HepG2 (cell line): Measurements from ENCODE around the gene ZNF490. TPM values are rescaled to one million over a fixed set of nuclear protein-coding genes. Genes with fewer than 3 reads are reported as not detected.

Experiments
- ATAC-seq: fragments of 200-7000 bp; cut with Tn5 transposase; 3 replicates; pipeline ENCODE4 v1.9.1; 2020; ENCODE audit warnings: mild to moderate bottlenecking, moderate library complexity
- BruUV-seq: library from RNA; stranded (reverse); fragments of 400-500 nt; replicated peaks from 2 replicates; lab custom pipeline; 2021; lab: Mats Ljungman, UMichigan
- CTCF ChIA-PET: fragments of 300-600 bp; formaldehyde crosslinking; extraction: SDS; loops from one replicate; lab custom pipeline; 2021; ENCODE audit warnings: low total read pairs, inconsistent platforms, low intra/inter-chr PET ratio; lab: Yijun Ruan, JAX
- POLR2A ChIA-PET: fragments of 350-600 bp; sonication (Branson Sonifier 250); formaldehyde crosslinking; loops from one replicate; lab custom pipeline; 2020; ENCODE audit warnings: antibody characterized with exemption, inconsistent platforms; lab: Yijun Ruan, JAX
- DNase-seq: peaks from one replicate; pipeline ENCODE4 v3.0.0-alpha.2; 2015; ENCODE audit warnings: low spot score
- FAIRE-seq: peaks from 3 replicates; lab custom pipeline; 2011; peaks lifted over from hg19 to GRCh38; lab: Jason Lieb, UNC
- H2AFZ ChIP-seq: one replicate; pipeline ENCODE4 v1.6.1; 2011; ENCODE audit warnings: low read length, inconsistent platforms
- H3K27ac ChIP-seq: fragments of 300-600 bp; 3 replicates; pipeline ENCODE4 v1.8.0; 2011; ENCODE audit warnings: mixed run types, mild to moderate bottlenecking, mixed read lengths, low read length, inconsistent platforms; ENCODE audit not compliant: insufficient read depth; ENCODE audit errors: extremely low read length
- H3K27me3 ChIP-seq, 2 experiments: fragments of 200-600 bp in 1 of 2; 2 replicates in 1 of 2; 3 replicates in 1 of 2; pipeline versions ENCODE4 v1.6.0 to v1.8.0; 2011; ENCODE audit warnings: low read length in 2 of 2, mild to moderate bottlenecking in 2 of 2, moderate library complexity in 2 of 2, inconsistent platforms in 1 of 2; ENCODE audit not compliant: insufficient read depth in 2 of 2, control insufficient read depth in 1 of 2
- H3K36me3 ChIP-seq, 2 experiments: fragments of 200-600 bp in 1 of 2; replicated peaks in 1 of 2; 2 replicates in 1 of 2; 3 replicates in 1 of 2; pipeline versions ENCODE4 v1.5.1 to v1.8.0; 2011; ENCODE audit warnings: low read length in 2 of 2, inconsistent platforms in 1 of 2; ENCODE audit not compliant: insufficient read depth in 2 of 2, control insufficient read depth in 1 of 2
- H3K4me1 ChIP-seq: 2 replicates; pipeline ENCODE4 v1.5.1; 2012; ENCODE audit warnings: low read length, inconsistent platforms; ENCODE audit not compliant: insufficient read depth
- H3K4me2 ChIP-seq: 2 replicates; pipeline ENCODE4 v1.6.0; 2011; ENCODE audit warnings: low read depth, low read length, inconsistent platforms
- H3K4me3 ChIP-seq, 3 experiments: fragments of 200-600 bp in 1 of 3; sonication (generic), shearing (Covaris generic) in 1 of 3; replicated peaks in 1 of 3; 2 replicates each; pipeline ENCODE4 v1.5.1; 2011 to 2016; ENCODE audit warnings: low read length in 3 of 3, inconsistent platforms in 2 of 3, low read depth in 2 of 3, mild to moderate bottlenecking in 2 of 3, control low read depth in 1 of 3, mixed read lengths in 1 of 3; ENCODE audit not compliant: insufficient read depth in 1 of 3
- H3K79me2 ChIP-seq: one replicate; pipeline ENCODE4 v1.6.1; 2011; ENCODE audit warnings: low read length, inconsistent platforms; ENCODE audit not compliant: insufficient read depth
- H3K9ac ChIP-seq: 2 replicates; pipeline ENCODE4 v1.6.0; 2011; ENCODE audit warnings: mild to moderate bottlenecking, low read depth, low read length, inconsistent platforms; ENCODE audit not compliant: insufficient read depth
- H3K9me3 ChIP-seq: 2 replicates; pipeline ENCODE4 v1.5.1; 2012; ENCODE audit warnings: mild to moderate bottlenecking, low read length
- H4K20me1 ChIP-seq: 2 replicates; pipeline ENCODE4 v1.6.0; 2011; ENCODE audit warnings: inconsistent platforms, mild to moderate bottlenecking, low read length, moderate library complexity; ENCODE audit not compliant: insufficient read depth
- GABPA ChIP-seq, 2 experiments: IDR thresholded peaks; 2 replicates each; pipeline ENCODE4 v1.6.1; 2011 to 2016; ENCODE audit warnings: low read depth in 2 of 2, low read length in 1 of 2, missing biosample characterization in 1 of 2, missing genetic modification characterization in 1 of 2
- KLF16 ChIP-seq, 2 experiments: sonication (generic) in 1 of 2; formaldehyde crosslinking in 1 of 2; IDR thresholded peaks; 2 replicates each; pipeline versions ENCODE4 v1.6.1 to v1.8.0; 2016 to 2023; ENCODE audit warnings: missing genetic modification reagents in 2 of 2, missing compliant biosample characterization in 1 of 2
- KMT2A ChIP-seq: sonication (generic); formaldehyde crosslinking; IDR thresholded peaks from 2 replicates; pipeline ENCODE4 v1.4.0; 2020; ENCODE audit warnings: missing genetic modification reagents
- NFE2L2 ChIP-seq: fragments of 150-350 bp; IDR thresholded peaks from 2 replicates; pipeline ENCODE4 v1.6.1; 2014; ENCODE audit warnings: low read length
- THRA ChIP-seq: sonication (generic); formaldehyde crosslinking; IDR thresholded peaks from 2 replicates; pipeline ENCODE4 v1.4.0; 2020; ENCODE audit warnings: missing genetic modification reagents, borderline replicate concordance
- TSC22D2 ChIP-seq: sonication (generic); formaldehyde crosslinking; IDR thresholded peaks from 2 replicates; pipeline ENCODE4 v1.5.1; 2020; ENCODE audit warnings: missing genetic modification reagents, mild to moderate bottlenecking, borderline replicate concordance
- U2AF2 ChIP-seq: fragments of 200-400 bp; formaldehyde crosslinking; IDR thresholded peaks from 2 replicates; pipeline ENCODE4 v1.6.1; 2017; ENCODE audit warnings: low read depth, mild to moderate bottlenecking, low read length
- ZBTB43 ChIP-seq: sonication (generic); formaldehyde crosslinking; conservative IDR thresholded peaks from 2 replicates; pipeline ENCODE4 v1.4.0; 2020; ENCODE audit warnings: missing genetic modification reagents
- ZFP36L2 ChIP-seq: sonication (generic); formaldehyde crosslinking; IDR thresholded peaks from 2 replicates; pipeline ENCODE4 v1.4.0; 2020; ENCODE audit warnings: missing genetic modification reagents
- ZNF230 ChIP-seq: sonication (generic); formaldehyde crosslinking; IDR thresholded peaks from 2 replicates; pipeline ENCODE4 v1.4.0; 2020; ENCODE audit warnings: mild to moderate bottlenecking, missing genetic modification reagents
- ZNF530 ChIP-seq: sonication (generic); formaldehyde crosslinking; IDR thresholded peaks from 2 replicates; pipeline ENCODE4 v1.5.0; 2020; ENCODE audit warnings: low read depth, mild to moderate bottlenecking, missing genetic modification reagents
- ZNF75D ChIP-seq: sonication (generic); formaldehyde crosslinking; IDR thresholded peaks from 2 replicates; pipeline ENCODE4 v1.8.1; 2023; ENCODE audit warnings: missing genetic modification reagents, mild to moderate bottlenecking, borderline replicate concordance
- ZNF780A ChIP-seq: sonication (generic); formaldehyde crosslinking; IDR thresholded peaks from 2 replicates; pipeline ENCODE4 v1.8.0; 2022; ENCODE audit warnings: mild to moderate bottlenecking, missing genetic modification reagents, moderate library complexity
- ZNF800 ChIP-seq: sonication (generic); formaldehyde crosslinking; IDR thresholded peaks from 2 replicates; pipeline ENCODE4 v1.4.0; 2020; ENCODE audit warnings: missing genetic modification reagents
- WGBS: methylation state at CpG from one replicate; pipeline ENCODE4 v1.1.6; 2017; ENCODE audit warnings: low lambda C conversion rate; 5-methylcytosine and 5-hydroxymethylcytosine counted together
- in situ Hi-C: cut with HindIII; loops from 2 replicates; pipeline ENCODE4 v1.10.0; 2017; ENCODE audit warnings: low pct_unique_long_range_greater_than_20kb; ENCODE audit not compliant: extremely low pct_ligation_motif_present
- intact Hi-C: fragments of 100-400 bp; cut with micrococcal nuclease; formaldehyde crosslinking; loops from one replicate; pipeline ENCODE4 v1.10.0; 2022; ENCODE audit not compliant: unreplicated experiment
- polyA plus RNA-seq, 8 experiments: library from polyadenylated mRNA; depleted of rRNA in 3 of 8; stranded (reverse) in 7 of 8; unstranded in 1 of 8; fragments of >200 nt; fragmentation: Illumina TruSeq in 4 of 8; extraction: Trizol in 4 of 8; gene quantifications; 2 replicates each; pipeline versions ENCODE4 v1.2.1 to v1.2.3, GENCODE V29; 2011 to 2016; ENCODE audit warnings: low read depth in 4 of 8, missing spikeins in 1 of 8, mixed read lengths in 1 of 8; ENCODE audit not compliant: insufficient read depth in 1 of 8
- total RNA-seq, 5 experiments: library from RNA; depleted of rRNA; stranded (reverse); fragments of >200 nt; fragmentation: Illumina TruSeq; extraction: Trizol; gene quantifications; 2 replicates each; pipeline ENCODE4 v1.2.3, GENCODE V29; 2016; ENCODE audit warnings: low read depth in 1 of 5
- TF ChIP-seq, protein P1 (sequence below): sonication (generic); formaldehyde crosslinking; IDR thresholded peaks from 2 replicates; pipeline ENCODE4 v1.5.0; 2020; ENCODE audit warnings: mild to moderate bottlenecking, missing genetic modification reagents, moderate library complexity
- TF ChIP-seq, protein P2 (sequence below): IDR thresholded peaks from 2 replicates; pipeline ENCODE4 v1.6.1; 2016

ZNF490 gene
- total and polyA plus RNA-seq, 2 of the 13 experiments (the other 11 are each of a cell fraction or from before 2014, with no cell fraction given): 1.3 to 2.9 TPM

DNA sequence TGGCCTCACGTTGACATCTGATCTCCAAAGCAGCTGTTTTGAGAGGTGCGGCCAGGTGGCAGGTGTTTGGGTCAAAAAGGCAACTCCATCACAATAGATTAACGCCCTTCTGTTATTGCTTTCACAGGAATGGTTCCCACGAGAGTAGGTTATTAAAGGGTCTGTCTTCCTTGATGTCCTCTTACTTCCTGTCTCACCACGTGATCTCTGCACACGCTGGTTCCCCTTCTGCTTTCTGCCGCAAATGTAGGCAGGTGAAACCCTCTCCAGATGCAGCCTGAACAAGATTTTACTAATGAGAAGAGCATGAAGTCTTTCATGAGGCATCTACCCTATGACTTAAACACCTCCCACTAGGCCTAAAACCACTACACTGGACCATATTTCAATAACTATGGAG, 36.6 kb downstream of the ZNF490 start (continued):
- TF ChIP-seq, protein P1, sequence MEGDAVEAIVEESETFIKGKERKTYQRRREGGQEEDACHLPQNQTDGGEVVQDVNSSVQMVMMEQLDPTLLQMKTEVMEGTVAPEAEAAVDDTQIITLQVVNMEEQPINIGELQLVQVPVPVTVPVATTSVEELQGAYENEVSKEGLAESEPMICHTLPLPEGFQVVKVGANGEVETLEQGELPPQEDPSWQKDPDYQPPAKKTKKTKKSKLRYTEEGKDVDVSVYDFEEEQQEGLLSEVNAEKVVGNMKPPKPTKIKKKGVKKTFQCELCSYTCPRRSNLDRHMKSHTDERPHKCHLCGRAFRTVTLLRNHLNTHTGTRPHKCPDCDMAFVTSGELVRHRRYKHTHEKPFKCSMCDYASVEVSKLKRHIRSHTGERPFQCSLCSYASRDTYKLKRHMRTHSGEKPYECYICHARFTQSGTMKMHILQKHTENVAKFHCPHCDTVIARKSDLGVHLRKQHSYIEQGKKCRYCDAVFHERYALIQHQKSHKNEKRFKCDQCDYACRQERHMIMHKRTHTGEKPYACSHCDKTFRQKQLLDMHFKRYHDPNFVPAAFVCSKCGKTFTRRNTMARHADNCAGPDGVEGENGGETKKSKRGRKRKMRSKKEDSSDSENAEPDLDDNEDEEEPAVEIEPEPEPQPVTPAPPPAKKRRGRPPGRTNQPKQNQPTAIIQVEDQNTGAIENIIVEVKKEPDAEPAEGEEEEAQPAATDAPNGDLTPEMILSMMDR (CRISPR knock-in tag): no peak

GRCh38 chr19:12567951-12568350, 42.7 kb downstream of the ZNF490 start:
- Histone ChIP-seq H3K9me3 (no peaks in the 10 kb centered on the region), H3K79me2 (no peaks in the 10 kb centered on the region), H3K27ac (no peak overlapping the region), H3K4me1 (peaks cover 23% of the 10 kb centered on the region), H2AFZ (no peak overlapping the region), H3K36me3 (no peaks in the 10 kb centered on the region), H3K27me3 (no peaks in the 10 kb centered on the region; a peak in 1 of 5 replicates), H3K4me3 (no peak overlapping the region), H3K9ac (no peak overlapping the region), H3K4me2 (no peak overlapping the region), H4K20me1 (no peaks in the 10 kb centered on the region)
- POLR2A ChIA-PET: interaction anchor here (1.9 kb wide), 1 partner anchor 43 kb away, joined by 5 read pairs; the partner anchor contains the start of genes ZNF490 and ZNF791
- no TSS peak for BruUV-seq
- ATAC-seq: no peak
- WGBS: 73% methylated on average over 4 of the region's 4 CpGs
- no peak for FAIRE-seq
- no peak for DNase-seq
- intact Hi-C loops (no loop called here), in situ Hi-C loops (no loop called here)
- CTCF ChIA-PET: no interaction called here
- TF ChIP-seq TSC22D2 (no peak), U2AF2 (no peak), GABPA (IDR thresholded peaks at IDR 0.05; ENCODE audit: low read depth, low read length) (no peak), GABPA (CRISPR knock-in tag; IDR thresholded peaks at IDR 0.05; ENCODE audit: low read depth) (no peak), NFE2L2 (no peak), ZNF780A (no peak), THRA (CRISPR knock-in tag) (no peak), KMT2A (CRISPR knock-in tag) (no peak), ZBTB43 (no peak), KLF16 (CRISPR knock-in tag; IDR thresholded peaks at IDR 0.05) (no peak), ZFP36L2 (no peak), ZNF800 (no peak), ZNF75D (CRISPR knock-in tag) (no peak), ZNF230 (CRISPR knock-in tag) (no peak), ZNF530 (CRISPR knock-in tag) (no peak)
- TF ChIP-seq, protein P2, sequence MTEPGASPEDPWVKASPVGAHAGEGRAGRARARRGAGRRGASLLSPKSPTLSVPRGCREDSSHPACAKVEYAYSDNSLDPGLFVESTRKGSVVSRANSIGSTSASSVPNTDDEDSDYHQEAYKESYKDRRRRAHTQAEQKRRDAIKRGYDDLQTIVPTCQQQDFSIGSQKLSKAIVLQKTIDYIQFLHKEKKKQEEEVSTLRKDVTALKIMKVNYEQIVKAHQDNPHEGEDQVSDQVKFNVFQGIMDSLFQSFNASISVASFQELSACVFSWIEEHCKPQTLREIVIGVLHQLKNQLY (CRISPR knock-in tag): no peak
